K562 (cell line): Measurements from ENCODE around the gene ZNF234. TPM values are rescaled to one million over a fixed set of nuclear protein-coding genes. Genes with fewer than 3 reads are reported as not detected.

Source experiments
- USF2 ChIP-seq: sonication (generic); formaldehyde crosslinking; IDR thresholded peaks from 2 replicates; pipeline ENCODE4 v1.5.0; 2020; ENCODE audit warnings: missing genetic modification reagents
- ZBTB2 ChIP-seq: fragments of 450-650 bp; IDR thresholded peaks from 2 replicates; pipeline ENCODE4 v1.6.1; 2016; ENCODE audit warnings: antibody characterized with exemption
- ZMIZ1 ChIP-seq, 2 experiments: fragments of 150-350 bp in 1 of 2; IDR thresholded peaks; 2 replicates each; pipeline ENCODE4 v1.6.1; 2012 to 2016; ENCODE audit warnings: low read depth in 2 of 2, low read length in 2 of 2, mild to moderate bottlenecking in 1 of 2, moderate library complexity in 1 of 2
- polyA plus RNA-seq, 8 experiments: library from polyadenylated mRNA; depleted of rRNA in 4 of 8; stranded (reverse) in 5 of 8; unstranded in 3 of 8; fragments of >200 nt; fragmentation: Nextera tagmentation in 2 of 8; fragmentation: Illumina TruSeq in 1 of 8; extraction: Ambion mirVana in 2 of 8; extraction: Trizol in 1 of 8; gene quantifications; 2 replicates each; pipeline versions ENCODE4 v1.2.1 to v1.2.3, GENCODE V29; 2011 to 2014; ENCODE audit warnings: inconsistent platforms in 1 of 8, missing spikeins in 1 of 8
- total RNA-seq, 7 experiments: library from RNA; depleted of rRNA in 6 of 7; stranded (reverse); fragments of >200 nt in 6 of 7; fragmentation: Illumina TruSeq in 2 of 7; extraction: Trizol in 2 of 7; gene quantifications; 2 replicates each; pipeline versions ENCODE4 v1.2.1 to v1.2.3, GENCODE V29; 2011 to 2021; ENCODE audit warnings: low replicate concordance in 1 of 7

The ZNF234 gene
- total and polyA plus RNA-seq, 9 of the 15 experiments (the other 6 are each of a cell fraction or from before 2014, with no cell fraction given) = 0.82 to 2.9 (median 1.5) TPM

GRCh38 chr19:44092108-44092507 lies 49.2 kb upstream of the ZNF234 start (continued):
- TF ChIP-seq ZMIZ1 (IDR thresholded peaks at IDR 0.05; ENCODE audit: low read depth in 2 of 2, low read length in 2 of 2) (no peak), USF2 (CRISPR knock-in tag) (no peak), ZBTB2 (no peak)
